Body of pancreas (tissue), 4 donors: ENCODE measurements around the gene GDPD5. TPM values are rescaled to one million over a fixed set of nuclear protein-coding genes. Genes with fewer than 3 reads are reported as not detected.
A peak's percentile ranks its signal among the peaks of the same experiment; 100 is the strongest.

Experiments used
- ATAC-seq: fragments of 150-250 bp; one replicate; pipeline ENCODE4 v1.9.1; 2016
- DNase-seq, 4 donors: peaks; one replicate each; pipeline ENCODE4 v3.0.0-alpha.2; 2019
- H3K27ac ChIP-seq, 4 donors: fragments of 200-600 bp; sonication (generic); 1 replicate in 3 of 4; 2 replicates in 1 of 4; pipeline versions ENCODE4 v1.5.1 to v1.6.1; 2016 to 2019; ENCODE audit warnings: mild to moderate bottlenecking in 1 of 4, mixed read lengths in 1 of 4, moderate library complexity in 1 of 4
- H3K27me3 ChIP-seq, 2 donors: fragments of 200-600 bp; sonication (generic); one replicate each; pipeline ENCODE4 v1.6.0; 2016; ENCODE audit warnings: mild to moderate bottlenecking in 1 of 2
- H3K36me3 ChIP-seq, 2 donors: fragments of 200-600 bp; sonication (generic); replicated peaks in 1 of 2; 2 replicates each; pipeline ENCODE4 v1.5.1; 2016; ENCODE audit warnings: low read depth in 2 of 2; ENCODE audit not compliant: insufficient read depth in 1 of 2
- H3K4me1 ChIP-seq: fragments of 200-600 bp; sonication (generic); one replicate; pipeline ENCODE4 v1.6.0; 2016
- H3K4me3 ChIP-seq, 2 donors: fragments of 200-600 bp; sonication (generic); 1 replicate in 1 of 2; 2 replicates in 1 of 2; pipeline ENCODE4 v1.5.1; 2016 to 2019
- H3K9me3 ChIP-seq, 3 donors: fragments of 200-600 bp; sonication (generic); 1 replicate in 2 of 3; 2 replicates in 1 of 3; pipeline ENCODE4 v1.5.1; 2016
- POLR2A ChIP-seq, 3 donors: fragments of 450-650 bp; IDR thresholded peaks; one replicate each; pipeline ENCODE4 v1.6.1; 2016; ENCODE audit warnings: antibody characterized with exemption in 3 of 3, mild to moderate bottlenecking in 2 of 3
- WGBS, 2 donors: methylation state at CpG; one replicate each; pipeline ENCODE4 v1.1.5; 2017; 5-methylcytosine and 5-hydroxymethylcytosine counted together
- intact Hi-C: fragments of 100-400 bp; cut with DNase I; formaldehyde crosslinking; loops from one replicate; pipeline ENCODE4 v1.15.1; 2023
- total RNA-seq, 2 donors: library from RNA; depleted of rRNA; stranded (reverse); fragments of >200 nt; gene quantifications; one replicate each; pipeline ENCODE4 v1.1.0, GENCODE V29; 2016
- TF ChIP-seq, protein P1 (sequence below), 7 experiments: fragments of 450-650 bp in 4 of 7; fragments of 200-600 bp in 3 of 7; sonication (generic) in 3 of 7; IDR thresholded peaks; one replicate each; pipeline ENCODE4 v1.5.1; 2016 to 2019; ENCODE audit warnings: antibody characterized with exemption in 7 of 7

GDPD5 gene
- total RNA-seq, 2 donors from 2014 or later: 29.6 to 73.2 TPM

GRCh38 chr11:75523189-75523588 lies 2.6 kb downstream of the GDPD5 start:
- Histone ChIP-seq H3K27me3 (no peaks in the 10 kb centered on the region), H3K27ac (peak overlapping the region; percentile 17 to 77 (median 36)), H3K4me1 (peaks cover 46% of the 10 kb centered on the region), H3K4me3 (no peak overlapping the region), H3K9me3 (no peaks in the 10 kb centered on the region), H3K36me3 (no peaks in the 10 kb centered on the region)
- peak in 3 of 4 donors; percentile 23 to 39 (median 36) for DNase-seq
- no peak for ATAC-seq
- WGBS, 2 donors: 26 to 34% methylated on average over 2 to 5 of the region's 5 CpGs
- TF ChIP-seq, protein P1, sequence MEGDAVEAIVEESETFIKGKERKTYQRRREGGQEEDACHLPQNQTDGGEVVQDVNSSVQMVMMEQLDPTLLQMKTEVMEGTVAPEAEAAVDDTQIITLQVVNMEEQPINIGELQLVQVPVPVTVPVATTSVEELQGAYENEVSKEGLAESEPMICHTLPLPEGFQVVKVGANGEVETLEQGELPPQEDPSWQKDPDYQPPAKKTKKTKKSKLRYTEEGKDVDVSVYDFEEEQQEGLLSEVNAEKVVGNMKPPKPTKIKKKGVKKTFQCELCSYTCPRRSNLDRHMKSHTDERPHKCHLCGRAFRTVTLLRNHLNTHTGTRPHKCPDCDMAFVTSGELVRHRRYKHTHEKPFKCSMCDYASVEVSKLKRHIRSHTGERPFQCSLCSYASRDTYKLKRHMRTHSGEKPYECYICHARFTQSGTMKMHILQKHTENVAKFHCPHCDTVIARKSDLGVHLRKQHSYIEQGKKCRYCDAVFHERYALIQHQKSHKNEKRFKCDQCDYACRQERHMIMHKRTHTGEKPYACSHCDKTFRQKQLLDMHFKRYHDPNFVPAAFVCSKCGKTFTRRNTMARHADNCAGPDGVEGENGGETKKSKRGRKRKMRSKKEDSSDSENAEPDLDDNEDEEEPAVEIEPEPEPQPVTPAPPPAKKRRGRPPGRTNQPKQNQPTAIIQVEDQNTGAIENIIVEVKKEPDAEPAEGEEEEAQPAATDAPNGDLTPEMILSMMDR (IDR thresholded peaks at IDR 0.05): no peak
- TF ChIP-seq POLR2A (IDR thresholded peaks at IDR 0.05): no peak
- intact Hi-C loops: no loop called here

DNA sequence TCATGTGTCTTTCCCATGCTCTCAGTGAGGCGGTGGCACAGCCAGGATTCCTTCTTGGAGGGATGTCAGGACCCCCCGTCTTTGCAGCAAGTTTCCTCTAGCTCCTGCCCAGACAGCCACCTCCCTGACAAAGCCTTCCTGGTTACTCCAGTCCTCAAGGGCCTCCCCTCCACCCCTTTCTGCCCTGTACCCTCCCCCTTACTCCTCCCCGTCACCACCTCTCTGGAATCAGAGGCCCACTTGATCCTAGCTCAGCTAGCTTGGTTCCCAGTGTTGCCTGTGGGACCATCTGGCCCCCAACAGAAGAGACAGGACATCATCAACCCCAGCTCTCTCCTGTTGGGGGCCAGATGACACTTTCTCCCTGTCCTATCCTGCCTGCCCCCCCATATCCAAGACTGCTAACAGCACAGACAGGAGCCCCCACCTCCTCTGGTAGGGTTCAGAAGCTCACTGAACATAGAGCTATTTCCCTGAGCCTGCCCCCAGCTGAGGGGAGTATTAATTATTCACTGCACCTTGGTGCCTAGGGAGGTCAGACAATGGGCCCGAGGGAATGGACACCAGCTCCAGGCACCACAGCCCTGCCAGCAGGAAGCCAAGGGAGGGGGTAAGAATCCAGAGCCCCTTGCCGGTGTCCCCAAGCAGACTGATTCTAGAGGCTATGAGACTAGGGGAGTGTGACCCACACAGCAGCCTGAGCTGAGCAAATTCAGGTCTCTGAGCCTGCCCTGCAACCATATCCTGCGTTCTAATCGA lies 3.3 kb downstream of the GDPD5 start:
- ATAC-seq: no peak
- Histone ChIP-seq H3K4me3 (no peak overlapping the region), H3K36me3 (no peaks in the 10 kb centered on the region), H3K27me3 (no peaks in the 10 kb centered on the region), H3K9me3 (no peaks in the 10 kb centered on the region), H3K27ac (peak overlapping the region in 2 of 4 donors; percentile 23 to 77), H3K4me1 (peaks cover 53% of the 10 kb centered on the region)
- WGBS, 2 donors: 69 to 75% methylated on average over 6 to 7 of the region's 7 CpGs
- no peak for DNase-seq
- intact Hi-C loops: no loop called here
- TF ChIP-seq POLR2A (IDR thresholded peaks at IDR 0.05): no peak
- TF ChIP-seq, protein P1 (IDR thresholded peaks at IDR 0.05): no peak

DNA sequence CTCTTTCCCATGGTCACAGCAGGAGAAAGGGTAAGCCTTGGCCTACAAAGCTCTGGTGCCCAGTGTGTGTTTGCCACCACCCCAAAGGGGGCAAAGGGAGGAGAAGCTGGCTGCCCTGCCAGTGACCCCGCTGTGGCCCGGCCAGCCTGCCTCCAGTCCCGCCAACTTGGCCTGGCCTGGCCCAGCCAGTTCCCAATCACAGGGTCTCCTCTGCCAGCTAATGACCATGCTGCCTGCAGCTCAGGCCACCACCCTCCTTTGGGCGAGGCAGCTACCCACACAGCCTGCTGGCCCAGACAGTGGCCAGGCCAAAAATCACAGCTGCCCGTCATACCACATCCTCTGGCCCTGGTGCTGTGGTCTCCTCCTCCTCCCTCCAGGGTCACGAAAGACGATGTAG lies 5.1 kb downstream of the GDPD5 start:
- no peak for DNase-seq
- WGBS, 2 donors: 66 to 80% methylated on average over 5 to 7 of the region's 7 CpGs
- Histone ChIP-seq H3K36me3 (no peaks in the 10 kb centered on the region), H3K27ac (no peak overlapping the region), H3K27me3 (no peaks in the 10 kb centered on the region), H3K9me3 (no peaks in the 10 kb centered on the region), H3K4me3 (no peak overlapping the region), H3K4me1 (peaks cover 48% of the 10 kb centered on the region)
- ATAC-seq: no peak
- intact Hi-C loops: no loop called here
- TF ChIP-seq, protein P1 (IDR thresholded peaks at IDR 0.05): no peak
- no peak for TF ChIP-seq POLR2A (IDR thresholded peaks at IDR 0.05)

DNA sequence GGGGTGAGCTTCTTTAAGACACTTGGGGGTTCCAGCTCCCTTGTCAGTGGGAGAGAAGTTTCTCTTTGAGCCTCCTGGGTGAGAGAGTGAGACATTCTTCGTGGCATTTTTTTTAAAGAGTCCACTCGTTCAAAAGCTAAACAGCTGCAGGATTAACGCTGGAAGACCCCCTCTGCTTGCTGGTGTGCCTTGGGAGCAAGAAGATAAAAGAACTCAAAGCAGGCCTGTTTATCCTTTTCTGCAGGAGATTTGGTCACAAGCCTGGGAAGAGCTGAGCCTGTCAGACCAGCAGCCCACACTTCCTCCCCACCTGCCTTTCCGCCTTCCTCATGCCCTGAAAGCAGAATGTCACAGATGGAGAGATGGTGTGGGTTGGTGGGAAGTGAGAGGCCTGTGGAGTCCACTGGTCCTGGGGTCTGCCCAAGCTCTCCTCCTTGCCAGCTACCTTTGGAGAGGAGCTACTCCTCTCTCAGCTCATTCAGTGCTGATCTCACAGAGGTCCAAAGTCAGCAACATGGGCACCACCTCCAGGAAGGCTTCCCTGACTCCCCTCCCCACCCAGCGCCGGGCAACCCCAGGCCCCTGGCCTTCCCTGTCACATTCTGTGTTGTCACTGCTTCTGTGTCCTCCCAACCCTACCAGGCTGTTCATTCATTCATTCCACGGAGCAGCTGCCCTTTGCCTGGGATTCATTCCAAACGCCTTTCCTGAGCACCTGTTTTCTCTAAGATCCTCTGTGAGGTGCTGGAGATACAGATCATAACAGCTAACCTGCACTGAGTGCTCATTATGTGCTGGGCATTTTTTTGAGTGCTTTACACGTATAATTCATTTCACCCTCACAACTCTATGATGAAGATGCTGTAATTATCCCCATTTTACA lies 6.7 kb downstream of the GDPD5 start:
- DNase-seq: no peak
- TF ChIP-seq, protein P1 (IDR thresholded peaks at IDR 0.05): no peak
- TF ChIP-seq POLR2A (IDR thresholded peaks at IDR 0.05): no peak
- ATAC-seq: no peak
- Histone ChIP-seq H3K36me3 (no peaks in the 10 kb centered on the region), H3K27ac (no peak overlapping the region), H3K4me1 (peaks cover 41% of the 10 kb centered on the region), H3K4me3 (no peak overlapping the region), H3K9me3 (no peaks in the 10 kb centered on the region), H3K27me3 (no peaks in the 10 kb centered on the region)
- intact Hi-C loops: no loop called here
- 64 to 77% methylated on average over 9 of the region's 9 CpGs for WGBS, 2 donors
